GM19372 (cell line): ENCODE results near the gene ZFP14.
"Not testable (repeated sequence)": the region's sequence is repeated elsewhere in the genome, so short reads cannot be mapped to it uniquely, and the experiment has no call there.

Experiments
- ATAC-seq: cut with Tn5 transposase; IDR thresholded peaks from one replicate; pipeline ENCODE4 v1.9.1; 2021; ENCODE audit warnings: mild to moderate bottlenecking, low read depth, moderate library complexity; ENCODE audit not compliant: unreplicated experiment

The ZFP14 gene

GRCh38 chr19:36331353-36332228 lies 47.4 kb downstream of the ZFP14 start:
- no peak for ATAC-seq

- no peak for ATAC-seq
Observed at GRCh38 chr19:36330216-36330615, 48.8 kb downstream of the ZFP14 start.

GRCh38 chr19:36329534-36329933 lies 49.5 kb downstream of the ZFP14 start:
- ATAC-seq, result not testable (repeated sequence)

GRCh38 chr19:36326649-36327048 lies 52.4 kb downstream of the ZFP14 start:
- not testable (repeated sequence) for ATAC-seq

- ATAC-seq, result not testable (repeated sequence)
Observed at GRCh38 chr19:36315164-36315563, 63.8 kb downstream of the ZFP14 start.

GRCh38 chr19:36314053-36314452 lies 64.9 kb downstream of the ZFP14 start:
- ATAC-seq, result not testable (repeated sequence)

- not testable (repeated sequence) for ATAC-seq
Observed at GRCh38 chr19:36311098-36311760, 67.8 kb downstream of the ZFP14 start.

- not testable (repeated sequence) for ATAC-seq
Observed at GRCh38 chr19:36310416-36310990, 68.5 kb downstream of the ZFP14 start.

- not testable (repeated sequence) for ATAC-seq
Observed at GRCh38 chr19:36309759-36310158, 69.2 kb downstream of the ZFP14 start.

- ATAC-seq, result not testable (repeated sequence)
Observed at GRCh38 chr19:36309309-36309708, 69.7 kb downstream of the ZFP14 start.

GRCh38 chr19:36292317-36292716 lies 86.7 kb downstream of the ZFP14 start:
- not testable (repeated sequence) for ATAC-seq
